ENCODE results near the gene FAM219A.
"Not testable (repeated sequence)": the region's sequence is repeated elsewhere in the genome, so short reads cannot be mapped to it uniquely, and the experiment has no call there.

The FAM219A gene

GRCh38 chr9:34442770-34443169, 15.6 kb downstream of the FAM219A start:
- DNase-seq, result no peak

GRCh38 chr9:34440017-34440416, 18.4 kb downstream of the FAM219A start:
- no peak for DNase-seq

DNA sequence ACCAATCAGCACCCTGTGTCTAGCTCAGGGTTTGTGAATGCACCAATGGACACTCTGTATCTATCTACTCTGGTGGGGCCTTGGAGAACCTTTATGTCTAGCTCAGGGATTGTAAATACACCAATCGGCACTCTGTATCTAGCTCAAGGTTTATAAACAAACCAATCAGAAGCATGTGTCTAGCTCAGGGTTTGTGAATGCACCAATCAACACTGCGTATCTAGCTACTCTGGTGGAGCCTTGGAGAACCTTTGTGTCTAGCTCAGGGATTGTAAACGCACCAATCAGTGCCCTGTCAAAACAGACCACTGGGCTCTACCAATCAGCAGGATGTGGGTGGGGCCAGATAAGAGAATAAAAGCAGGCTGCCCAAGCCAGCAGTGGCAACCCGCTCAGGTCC, 19.9 kb downstream of the FAM219A start:
- not testable (repeated sequence) for DNase-seq

GRCh38 chr9:34437926-34438307, 20.5 kb downstream of the FAM219A start:
- DNase-seq, result not testable (repeated sequence)

- peak; percentile 67 to 75 for DNase-seq
Observed at GRCh38 chr9:34437006-34437925, 21.1 kb downstream of the FAM219A start.

- no peak for DNase-seq
Observed at GRCh38 chr9:34431667-34432066, 26.7 kb downstream of the FAM219A start.

- DNase-seq, result no peak
Observed at GRCh38 chr9:34430843-34431437, 27.4 kb downstream of the FAM219A start.

- DNase-seq, result no peak
Observed at GRCh38 chr9:34428325-34428958, 29.9 kb downstream of the FAM219A start.

DNA sequence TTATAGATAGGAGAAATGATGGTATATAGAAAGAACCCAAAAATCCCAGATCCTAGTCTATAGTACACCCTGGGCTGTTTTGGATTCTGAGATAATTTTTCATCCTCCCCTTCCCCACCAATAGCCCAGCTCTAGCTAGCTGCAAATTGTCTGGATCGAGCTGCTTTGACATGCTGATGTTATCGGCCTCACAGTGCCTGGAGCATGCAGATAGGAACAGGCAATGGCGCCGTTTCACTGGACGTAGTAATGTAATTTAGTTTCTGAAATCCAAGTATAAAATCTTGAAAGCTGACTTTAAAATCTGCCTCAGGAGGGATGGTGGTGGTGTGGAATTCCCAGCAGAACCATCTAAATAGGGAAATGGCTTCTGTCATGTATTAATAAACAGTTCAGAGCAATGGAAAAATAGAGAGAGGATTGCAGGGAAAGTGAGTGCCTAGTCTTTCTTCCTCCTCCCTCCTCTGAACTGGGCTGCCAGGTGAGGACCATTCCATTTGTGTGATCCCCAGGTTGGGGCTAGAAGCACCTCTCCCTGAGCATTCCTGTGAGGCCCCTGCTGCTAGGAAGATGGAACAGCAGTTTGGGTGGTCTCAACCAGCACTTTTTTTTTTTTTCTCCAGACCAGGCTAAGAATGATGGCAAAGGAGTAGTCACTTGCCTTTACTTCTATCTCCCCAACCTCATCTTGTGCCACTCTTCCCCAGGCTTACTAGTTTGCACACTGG, 31.9 kb downstream of the FAM219A start:
- no peak for DNase-seq

DNA sequence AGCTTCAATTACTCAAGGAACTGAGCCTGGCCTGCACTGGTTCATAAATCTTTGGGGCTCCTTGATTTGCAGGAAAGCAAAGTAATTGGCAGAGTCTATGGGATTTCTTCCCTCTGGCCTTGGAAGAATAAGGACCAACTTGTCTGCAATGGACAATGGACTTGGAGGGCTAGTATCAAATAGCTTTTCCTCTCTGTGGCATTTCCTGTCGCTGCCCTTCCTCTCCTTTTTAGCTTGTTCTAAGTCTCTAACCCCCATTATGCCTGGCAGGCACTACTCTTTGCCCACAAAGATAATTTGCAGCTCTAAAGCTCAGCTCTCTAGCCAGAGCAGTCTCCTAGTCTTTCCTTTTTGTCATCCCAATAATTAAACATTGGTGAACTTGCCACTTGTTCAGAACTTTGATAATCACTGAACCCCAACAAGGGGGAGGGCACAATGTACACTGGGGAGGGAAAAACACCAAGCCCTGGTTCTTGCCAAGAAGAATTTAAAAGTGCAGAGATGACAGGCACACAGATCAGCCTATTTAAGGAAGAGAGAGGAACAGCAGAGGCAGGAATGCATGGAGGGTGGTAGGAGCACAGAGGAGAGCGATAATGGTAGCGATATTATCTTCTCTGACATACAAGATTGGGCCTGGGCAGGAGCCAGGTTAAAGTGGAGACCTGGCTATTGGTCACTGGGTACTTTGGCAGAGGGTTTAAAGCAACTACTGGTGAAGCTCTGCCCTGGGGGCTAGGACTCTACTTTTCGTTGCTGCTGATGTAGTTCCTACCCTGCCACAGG, 38.5 kb downstream of the FAM219A start:
- DNase-seq, result no peak

- no peak for DNase-seq
Observed at GRCh38 chr9:34417734-34418133, 40.6 kb downstream of the FAM219A start.

DNA sequence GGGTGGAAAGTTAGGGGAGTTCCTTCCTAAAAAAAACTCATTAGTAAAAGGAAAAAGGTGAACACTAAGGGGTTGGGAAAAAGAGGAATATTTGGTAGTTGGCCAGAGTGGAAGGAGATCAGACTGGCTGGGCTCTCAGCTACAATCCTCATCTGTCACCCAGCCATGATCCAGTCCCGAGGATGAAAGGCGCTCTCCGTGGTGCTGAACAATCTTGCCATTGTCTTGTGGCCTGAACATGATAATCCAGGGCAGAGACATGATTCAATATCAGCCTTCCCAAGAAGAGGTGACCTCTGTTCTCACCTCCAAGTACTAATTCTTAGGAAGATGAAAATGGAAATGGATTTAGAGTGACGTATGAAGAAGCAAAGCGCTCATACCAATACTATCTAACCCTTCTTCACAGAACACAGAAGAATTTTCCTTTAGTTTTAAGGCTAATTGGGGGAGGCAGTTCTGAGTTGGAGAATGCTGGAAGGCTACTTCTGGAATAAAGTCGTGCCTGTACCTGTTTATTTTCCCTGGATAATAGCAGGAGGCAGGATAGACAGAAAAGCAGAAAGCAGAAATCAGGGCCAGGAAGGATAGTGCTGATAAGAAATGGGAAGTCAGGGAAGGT, 45.0 kb downstream of the FAM219A start:
- DNase-seq, result peak in 1 of 2 donors; percentile 22

DNA sequence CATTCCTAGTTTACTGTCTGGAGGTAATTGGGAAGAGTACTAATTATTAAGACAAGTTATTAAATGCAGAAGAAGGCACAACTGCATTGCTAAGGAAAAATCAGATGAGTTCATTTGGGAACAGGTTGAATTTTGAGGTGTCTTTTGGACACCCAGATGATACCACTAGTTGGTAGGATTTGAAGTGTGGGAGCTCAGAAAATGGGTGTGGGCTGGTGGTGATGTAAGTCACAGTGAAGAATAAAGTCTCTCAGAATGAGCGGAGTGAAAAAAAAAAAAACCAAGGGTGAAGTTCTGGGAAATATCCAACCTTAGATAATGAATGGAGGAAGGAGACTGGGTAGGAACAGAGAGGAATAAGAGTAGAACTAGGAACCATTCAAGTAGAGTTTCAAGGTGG, 46.0 kb downstream of the FAM219A start:
- no peak for DNase-seq

GRCh38 chr9:34409154-34409553, 49.2 kb downstream of the FAM219A start:
- DNase-seq, result no peak

DNA sequence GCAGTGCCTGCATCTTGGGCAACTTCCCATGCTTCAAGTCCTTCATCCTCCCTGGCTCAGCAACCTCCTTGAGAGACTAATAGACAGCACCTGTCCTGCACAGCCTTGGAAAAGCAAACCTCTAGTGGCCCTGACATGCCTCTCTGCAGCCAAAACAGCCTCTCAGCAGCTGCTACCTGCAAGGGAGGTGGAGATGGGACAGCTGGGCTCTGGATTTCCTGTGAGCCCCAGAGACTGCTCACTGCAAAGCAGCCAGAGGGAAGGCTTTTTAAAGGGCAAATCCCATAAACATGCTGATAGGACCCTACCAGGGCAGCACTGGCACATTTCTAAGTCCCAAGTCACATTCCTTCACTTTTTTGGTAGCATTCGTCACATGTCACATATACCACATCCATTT, 50.2 kb downstream of the FAM219A start:
- DNase-seq, result no peak

DNA sequence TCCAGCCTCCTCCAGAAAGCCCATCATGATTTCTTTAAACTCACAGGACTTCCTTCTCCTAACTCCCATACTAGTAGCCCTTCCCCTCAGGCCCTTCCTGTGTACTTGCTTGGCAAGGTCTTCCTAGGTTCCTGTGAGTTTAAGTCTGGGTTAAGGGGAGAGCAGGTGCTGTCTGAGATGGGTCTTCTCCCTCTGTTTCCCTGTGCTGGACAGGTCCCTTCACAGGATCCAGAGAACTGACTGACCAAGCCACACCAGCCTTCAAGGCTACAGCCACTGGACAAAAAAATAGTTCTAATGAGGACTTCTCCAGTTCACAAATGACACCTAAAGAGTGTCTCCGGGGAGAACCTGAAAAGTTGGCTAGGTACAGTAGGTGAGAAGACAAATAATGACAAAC, 52.2 kb downstream of the FAM219A start:
- no peak for DNase-seq

DNA sequence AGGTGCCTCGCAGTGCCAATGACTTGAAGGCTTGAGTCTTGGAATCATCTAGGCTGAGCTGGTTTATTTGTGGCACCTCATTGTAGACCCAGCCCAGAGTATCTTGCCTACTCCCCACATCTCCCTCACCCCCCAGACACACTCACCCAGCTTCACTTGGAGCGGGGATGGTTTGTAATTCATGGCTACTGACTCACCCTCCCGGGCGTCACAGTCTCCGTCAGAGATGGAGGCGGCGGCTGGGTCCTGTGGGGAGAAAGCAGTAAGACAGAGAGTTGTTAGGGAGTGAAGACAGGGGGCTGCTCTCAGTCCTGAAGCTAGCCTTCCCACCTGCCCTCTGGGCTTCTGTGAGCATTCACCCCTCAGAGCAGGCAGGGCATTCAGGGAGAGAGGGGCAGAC, 52.7 kb downstream of the FAM219A start:
- DNase-seq, result no peak

DNA sequence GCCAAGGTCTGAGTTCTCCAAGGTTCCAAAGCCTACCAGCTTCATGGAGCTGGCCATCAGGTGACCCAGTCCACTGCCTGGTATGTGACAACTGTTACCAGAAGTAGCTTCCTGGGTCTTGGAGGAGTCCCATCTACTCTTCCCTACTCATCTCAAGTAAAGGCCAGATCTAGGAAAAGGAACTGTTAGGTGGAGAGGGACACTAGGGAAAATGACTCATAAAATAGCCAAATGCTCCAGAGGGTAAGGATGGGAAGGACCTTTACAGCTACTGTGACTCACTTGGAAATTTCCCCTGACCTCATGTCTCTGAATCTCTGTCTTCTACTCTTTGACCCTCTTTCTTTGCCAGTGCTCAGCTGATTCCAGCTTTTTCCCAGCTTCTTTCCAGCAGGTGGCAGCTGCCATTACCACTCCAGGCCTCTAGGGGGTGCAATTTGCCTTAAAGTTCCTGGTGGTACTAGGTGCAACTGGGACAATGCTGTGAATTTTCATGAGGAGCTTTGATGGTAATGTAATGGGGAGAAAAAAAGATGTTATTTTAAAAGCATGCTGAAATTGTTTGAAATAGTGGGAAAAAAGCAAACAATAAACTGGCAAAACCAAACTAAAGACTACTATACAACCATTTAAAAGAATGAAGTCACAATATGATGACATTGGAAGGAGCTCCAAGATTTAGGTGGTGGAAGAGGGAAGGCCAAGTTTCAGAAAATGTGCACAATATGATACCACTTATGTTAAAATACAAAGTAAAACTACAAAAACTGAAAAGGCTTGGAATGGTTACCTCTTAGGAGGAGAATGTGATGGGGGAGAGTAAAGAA, 54.6 kb downstream of the FAM219A start:
- DNase-seq, result peak; percentile 33 to 50

GRCh38 chr9:34400686-34401602, 57.4 kb downstream of the FAM219A start:
- no peak for DNase-seq

DNA sequence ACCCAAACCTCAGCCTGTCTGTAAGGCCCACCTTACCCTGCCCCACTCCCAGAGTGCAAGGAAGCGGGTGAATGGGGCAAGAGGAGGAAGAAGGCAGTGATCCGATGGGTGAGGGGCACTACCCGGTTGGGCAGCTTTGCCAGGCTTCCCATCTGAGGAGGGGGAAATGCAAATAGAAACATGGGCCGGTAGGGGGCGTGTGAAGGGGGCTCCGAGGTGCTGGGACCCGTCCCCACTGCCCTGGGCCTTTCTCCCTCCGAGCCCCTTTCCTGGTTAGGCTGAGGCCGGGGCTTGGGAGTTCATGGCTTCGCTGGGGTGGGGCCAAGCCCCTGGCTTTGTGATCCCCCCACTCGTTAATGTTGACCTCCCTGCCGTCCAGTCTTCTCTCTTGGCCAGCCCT, 58.1 kb downstream of the FAM219A start:
- no peak for DNase-seq
